Naive B cell (primary cell): ENCODE data around the gene ANKFN1. TPM values are rescaled to one million over a fixed set of nuclear protein-coding genes. Genes with fewer than 3 reads are reported as not detected.

Experiments
- ATAC-seq, 2 donors: fragments of 150-1000 bp; cut with Tn5 transposase; 2 replicates each; pipeline ENCODE4 v1.10.0; 2021; ENCODE audit warnings: low read depth in 2 of 2, mild to moderate bottlenecking in 2 of 2, moderate library complexity in 2 of 2
- DNase-seq: peaks from one replicate; pipeline ENCODE4 v3.0.0; 2022
- H3K27ac Mint-ChIP-seq, 6 donors: one replicate each; pipeline ENCODE4 v1.8.0; 2020 to 2022; ENCODE audit warnings: mild to moderate bottlenecking in 6 of 6, mixed read lengths in 6 of 6, moderate library complexity in 5 of 6, inconsistent platforms in 2 of 6
- H3K27me3 Mint-ChIP-seq, 3 donors: one replicate each; pipeline ENCODE4 v1.8.0; 2021 to 2022; ENCODE audit warnings: mixed read lengths in 3 of 3, mild to moderate bottlenecking in 1 of 3
- H3K36me3 Mint-ChIP-seq, 2 donors: one replicate each; pipeline ENCODE4 v1.8.0; 2020 to 2022; ENCODE audit warnings: mixed read lengths in 2 of 2, inconsistent platforms in 1 of 2, mild to moderate bottlenecking in 1 of 2
- H3K4me1 Mint-ChIP-seq, 3 donors: one replicate each; pipeline ENCODE4 v1.8.0; 2020 to 2022; ENCODE audit warnings: mixed read lengths in 3 of 3, inconsistent platforms in 1 of 3, mild to moderate bottlenecking in 1 of 3, moderate library complexity in 1 of 3
- H3K4me3 Mint-ChIP-seq, 8 donors: one replicate each; pipeline ENCODE4 v1.8.0; 2020 to 2022; ENCODE audit warnings: mild to moderate bottlenecking in 8 of 8, mixed read lengths in 8 of 8, moderate library complexity in 8 of 8, inconsistent platforms in 2 of 8
- H3K9me3 Mint-ChIP-seq, 7 donors: one replicate each; pipeline ENCODE4 v1.8.0; 2020 to 2022; ENCODE audit warnings: mixed read lengths in 7 of 7, mild to moderate bottlenecking in 5 of 7, inconsistent platforms in 2 of 7, moderate library complexity in 1 of 7
- polyA plus RNA-seq, 6 donors: library from polyadenylated mRNA; unstranded; fragments of 300-500 nt; fragmentation: Illumina TruSeq; gene quantifications; one replicate each; pipeline ENCODE4 v1.2.3, GENCODE V29; 2021; ENCODE audit warnings: low read depth in 6 of 6

Gene ANKFN1
- polyA plus RNA-seq, 6 donors from 2014 or later, result not detected

- Mint-ChIP-seq H3K4me3 (no peak overlapping the region), H3K9me3 (no peaks in the 10 kb centered on the region), H3K36me3 (no peaks in the 10 kb centered on the region), H3K27ac (no peak overlapping the region), H3K4me1 (peaks cover 4 to 10% (median 7%) of the 10 kb centered on the region in 3 donors), H3K27me3 (no peaks in the 10 kb centered on the region)
- ATAC-seq (no peak), DNase-seq (no peak)
Measured at GRCh38 chr17:56292010-56292409, 138.7 kb downstream of the ANKFN1 start.

- Mint-ChIP-seq H3K27ac (no peak overlapping the region), H3K36me3 (no peaks in the 10 kb centered on the region), H3K9me3 (no peaks in the 10 kb centered on the region)
Measured at GRCh38 chr17:56292578-56292977, 139.3 kb downstream of the ANKFN1 start.

DNA sequence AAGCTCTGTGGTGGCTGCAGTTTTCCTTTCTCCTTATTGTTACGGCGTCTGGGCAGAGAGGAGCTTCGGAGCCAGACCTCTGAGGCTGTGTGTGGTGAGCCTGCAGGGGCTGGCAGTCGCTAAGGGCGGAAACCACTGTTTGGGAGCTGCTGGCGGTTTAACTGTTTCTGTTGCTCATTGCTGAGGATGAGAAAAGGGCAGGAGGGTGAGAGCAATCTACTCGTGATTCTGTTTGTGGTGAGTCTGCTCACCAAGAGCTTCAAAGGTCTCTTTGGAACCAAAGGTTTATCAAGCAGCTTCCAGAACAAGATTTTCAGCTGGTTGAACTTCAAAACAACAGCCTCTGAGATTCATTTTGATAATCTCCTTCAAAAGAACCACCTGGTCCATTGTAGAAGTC, 143.9 kb downstream of the ANKFN1 start:
- Mint-ChIP-seq H3K9me3 (no peaks in the 10 kb centered on the region), H3K27ac (no peak overlapping the region), H3K4me1 (peaks cover 0 to 7% (median 3%) of the 10 kb centered on the region in 3 donors), H3K36me3 (no peaks in the 10 kb centered on the region), H3K27me3 (no peaks in the 10 kb centered on the region), H3K4me3 (no peak overlapping the region)
- no peak for ATAC-seq
- DNase-seq, result no peak

More at GRCh38 chr17:56292578-56292977, 139.3 kb downstream of the ANKFN1 start:
- no peak for ATAC-seq
- DNase-seq, result no peak
- H3K4me3 Mint-ChIP-seq, result no peak overlapping the region
- H3K4me1 Mint-ChIP-seq, result peaks cover 4 to 13% (median 9%) of the 10 kb centered on the region in 3 donors
- no peaks in the 10 kb centered on the region for H3K27me3 Mint-ChIP-seq

- H3K27ac Mint-ChIP-seq, result no peak overlapping the region
- ATAC-seq (no peak), DNase-seq (no peak)
- peaks cover 0 to 7% (median 3%) of the 10 kb centered on the region in 3 donors for H3K4me1 Mint-ChIP-seq
- H3K27me3 Mint-ChIP-seq, result no peaks in the 10 kb centered on the region
- no peaks in the 10 kb centered on the region for H3K9me3 Mint-ChIP-seq
- no peaks in the 10 kb centered on the region for H3K36me3 Mint-ChIP-seq
- no peak overlapping the region for H3K4me3 Mint-ChIP-seq
Measured at GRCh38 chr17:56298846-56299245, 145.6 kb downstream of the ANKFN1 start.

- DNase-seq (no peak), ATAC-seq (no peak)
- no peaks in the 10 kb centered on the region for H3K36me3 Mint-ChIP-seq
- H3K9me3 Mint-ChIP-seq, result no peaks in the 10 kb centered on the region
- H3K27me3 Mint-ChIP-seq, result no peaks in the 10 kb centered on the region
- peak overlapping the region in 1 of 6 donors; percentile 9 for H3K27ac Mint-ChIP-seq
- H3K4me3 Mint-ChIP-seq, result no peak overlapping the region
- H3K4me1 Mint-ChIP-seq, result peaks cover 0 to 7% (median 3%) of the 10 kb centered on the region in 3 donors
Measured at GRCh38 chr17:56300144-56300543, 146.9 kb downstream of the ANKFN1 start.

- no peaks in the 10 kb centered on the region for H3K4me1 Mint-ChIP-seq
- no peak for DNase-seq
- no peak overlapping the region for H3K27ac Mint-ChIP-seq
- no peaks in the 10 kb centered on the region for H3K27me3 Mint-ChIP-seq
- no peaks in the 10 kb centered on the region for H3K36me3 Mint-ChIP-seq
- H3K9me3 Mint-ChIP-seq, result peaks cover 0 to 6% (median 0%) of the 10 kb centered on the region in 7 donors
- no peak overlapping the region for H3K4me3 Mint-ChIP-seq
- ATAC-seq, result no peak
Measured at GRCh38 chr17:56305007-56305406, 151.7 kb downstream of the ANKFN1 start.

- no peaks in the 10 kb centered on the region for H3K27me3 Mint-ChIP-seq
- H3K36me3 Mint-ChIP-seq, result no peaks in the 10 kb centered on the region
- peaks cover 0 to 6% (median 0%) of the 10 kb centered on the region in 7 donors for H3K9me3 Mint-ChIP-seq
- no peak overlapping the region for H3K4me3 Mint-ChIP-seq
- no peak overlapping the region for H3K27ac Mint-ChIP-seq
- DNase-seq (no peak), ATAC-seq (no peak)
- no peaks in the 10 kb centered on the region for H3K4me1 Mint-ChIP-seq
Measured at GRCh38 chr17:56309897-56310296, 156.6 kb downstream of the ANKFN1 start.

DNA sequence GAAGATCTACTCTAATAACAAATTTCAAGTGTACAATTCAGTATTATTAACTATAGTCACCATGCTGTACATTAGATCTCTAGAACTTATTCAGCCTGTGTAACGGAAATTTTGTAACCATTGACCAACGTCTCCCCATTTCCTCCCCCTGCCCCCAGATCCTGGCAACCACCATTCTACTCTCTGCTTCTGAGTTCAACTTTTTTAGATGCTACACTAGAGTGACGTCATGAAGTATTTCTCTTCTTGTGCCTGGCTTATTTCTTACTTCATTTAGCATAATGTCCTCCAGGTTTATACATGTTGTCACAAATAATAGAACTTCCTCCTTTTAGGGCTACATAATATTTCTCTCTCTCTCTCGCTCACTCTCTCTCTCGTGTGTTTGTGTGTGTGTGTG, 157.5 kb downstream of the ANKFN1 start:
- no peak for DNase-seq
- Mint-ChIP-seq H3K27me3 (no peaks in the 10 kb centered on the region), H3K9me3 (peaks cover 0 to 6% (median 0%) of the 10 kb centered on the region in 7 donors), H3K36me3 (no peaks in the 10 kb centered on the region), H3K4me3 (no peak overlapping the region), H3K27ac (peak overlapping the region in 1 of 6 donors; percentile 1), H3K4me1 (no peaks in the 10 kb centered on the region)
- no peak for ATAC-seq

- Mint-ChIP-seq H3K36me3 (no peaks in the 10 kb centered on the region), H3K27ac (no peak overlapping the region), H3K4me1 (no peaks in the 10 kb centered on the region), H3K4me3 (no peak overlapping the region), H3K27me3 (no peaks in the 10 kb centered on the region), H3K9me3 (no peaks in the 10 kb centered on the region)
- no peak for ATAC-seq
- no peak for DNase-seq
Measured at GRCh38 chr17:56313201-56313600, 159.9 kb downstream of the ANKFN1 start.

DNA sequence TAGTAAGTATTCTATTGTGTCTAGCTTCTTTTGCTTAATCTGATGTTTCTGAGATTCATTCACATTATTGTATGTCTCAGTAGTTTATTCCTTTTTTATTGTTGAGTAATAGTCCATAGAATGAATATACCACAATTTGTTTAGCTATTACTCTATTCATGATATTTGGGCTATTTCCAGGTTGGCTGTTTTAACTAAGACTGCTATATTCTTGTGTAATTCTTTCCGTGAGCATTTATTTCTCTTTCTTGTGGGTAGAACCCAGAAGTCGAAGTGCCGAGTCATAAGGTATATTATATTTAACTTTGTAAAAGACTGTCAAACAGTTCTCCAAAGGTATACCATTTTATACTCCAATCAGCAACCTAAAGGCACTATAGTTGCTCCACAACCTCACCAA, 160.8 kb downstream of the ANKFN1 start:
- Mint-ChIP-seq H3K27me3 (no peaks in the 10 kb centered on the region), H3K9me3 (no peaks in the 10 kb centered on the region), H3K36me3 (no peaks in the 10 kb centered on the region), H3K27ac (no peak overlapping the region), H3K4me1 (no peaks in the 10 kb centered on the region), H3K4me3 (no peak overlapping the region)
- ATAC-seq, result no peak
- no peak for DNase-seq

DNA sequence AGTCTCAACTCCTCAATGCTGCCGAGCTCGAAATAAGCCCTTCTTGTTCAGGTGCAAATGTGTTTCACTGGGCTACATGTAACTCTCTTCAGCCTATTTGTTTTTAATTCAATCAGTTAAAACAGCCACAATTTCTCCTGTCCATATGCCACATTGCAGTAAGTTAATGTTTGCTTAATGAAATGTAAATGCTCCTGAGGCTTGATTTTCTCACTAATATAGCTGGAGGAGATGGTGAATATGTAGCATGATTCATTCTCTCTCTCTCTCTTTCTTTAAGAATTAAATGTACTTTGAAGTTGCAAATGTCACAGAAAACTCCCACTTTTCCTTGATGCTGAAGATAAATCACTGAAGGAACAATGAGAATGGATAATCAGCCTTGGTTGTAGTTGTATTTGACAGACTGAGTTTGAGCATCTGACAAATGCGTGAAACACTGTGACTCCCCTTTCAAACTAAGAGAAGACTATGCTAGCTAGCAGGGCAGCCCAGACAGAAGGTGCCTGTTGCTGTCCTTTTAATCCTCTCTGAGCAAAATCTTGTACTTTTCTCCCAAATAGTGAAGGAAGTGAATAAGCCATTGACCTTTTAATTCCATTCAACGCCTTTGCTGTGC, 161.8 kb downstream of the ANKFN1 start:
- DNase-seq (no peak), ATAC-seq (no peak)
- no peaks in the 10 kb centered on the region for H3K36me3 Mint-ChIP-seq
- H3K4me3 Mint-ChIP-seq, result no peak overlapping the region
- H3K27ac Mint-ChIP-seq, result no peak overlapping the region
- no peaks in the 10 kb centered on the region for H3K27me3 Mint-ChIP-seq
- no peaks in the 10 kb centered on the region for H3K9me3 Mint-ChIP-seq
- no peaks in the 10 kb centered on the region for H3K4me1 Mint-ChIP-seq

DNA sequence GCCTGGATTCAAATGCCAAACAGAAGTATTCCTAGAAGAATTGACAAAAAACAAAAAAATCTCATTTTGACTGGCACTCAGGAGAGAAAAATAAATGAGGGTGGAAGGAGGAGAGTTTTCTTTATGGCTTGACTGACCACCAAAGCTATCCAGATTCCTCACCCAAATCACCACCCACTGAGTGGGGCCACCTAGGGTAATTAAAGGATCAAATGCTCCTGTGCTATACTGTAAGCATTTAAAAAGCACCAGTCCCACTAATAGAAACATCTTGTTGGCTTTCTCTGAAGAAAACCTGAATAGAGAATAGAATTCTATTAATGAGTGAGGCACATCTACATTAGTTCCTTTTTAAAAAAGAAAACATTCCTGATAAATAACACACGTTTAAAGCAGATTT, 163.3 kb downstream of the ANKFN1 start:
- ATAC-seq (no peak), DNase-seq (no peak)
- Mint-ChIP-seq H3K27ac (no peak overlapping the region), H3K36me3 (no peaks in the 10 kb centered on the region), H3K9me3 (no peaks in the 10 kb centered on the region), H3K4me3 (no peak overlapping the region), H3K27me3 (no peaks in the 10 kb centered on the region), H3K4me1 (no peaks in the 10 kb centered on the region)

DNA sequence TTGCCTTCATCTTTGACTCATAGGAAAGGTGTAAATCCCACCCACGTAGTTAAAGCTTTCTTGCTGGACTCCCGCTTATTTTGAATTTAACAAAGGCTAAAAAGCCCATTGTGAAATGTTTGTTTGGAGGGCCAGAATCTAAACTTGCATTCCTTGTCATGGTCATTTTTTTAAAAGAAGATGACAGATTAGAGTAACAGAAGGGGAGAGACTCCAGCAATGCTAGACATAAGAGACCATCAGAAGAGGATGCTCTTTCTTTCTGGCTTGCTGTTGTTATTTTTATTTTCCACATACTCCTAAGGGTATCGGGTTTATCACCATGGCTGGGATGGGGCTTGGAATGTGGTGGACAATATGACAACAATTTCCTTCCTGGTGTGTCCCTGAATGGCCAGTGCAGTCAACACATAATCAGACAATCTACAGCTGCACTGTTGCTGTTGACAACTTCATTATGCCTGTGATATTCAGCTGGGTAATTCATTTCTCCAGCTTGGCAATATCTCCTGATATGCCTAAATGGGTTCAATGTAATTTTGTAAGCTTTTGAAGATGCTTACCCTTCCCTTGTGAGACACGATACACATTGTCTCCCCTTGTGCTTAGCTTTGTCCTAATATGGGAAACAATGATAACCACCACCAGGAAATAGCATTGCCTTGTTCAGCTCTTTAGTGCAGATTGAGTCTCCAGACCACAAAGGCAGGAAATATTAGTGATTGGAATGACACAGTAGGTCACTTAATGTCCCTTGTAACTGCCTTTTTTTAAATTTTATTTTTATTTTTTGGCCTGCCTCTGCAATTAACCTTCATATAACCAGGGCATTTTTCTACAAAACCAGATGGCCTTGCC, 164.3 kb downstream of the ANKFN1 start:
- Mint-ChIP-seq H3K4me3 (no peak overlapping the region), H3K27ac (peak overlapping the region in 1 of 6 donors; percentile 5), H3K27me3 (peaks cover 0 to 7% (median 6%) of the 10 kb centered on the region in 3 donors), H3K4me1 (no peaks in the 10 kb centered on the region), H3K9me3 (no peaks in the 10 kb centered on the region), H3K36me3 (no peaks in the 10 kb centered on the region)
- DNase-seq (no peak), ATAC-seq (no peak)

DNA sequence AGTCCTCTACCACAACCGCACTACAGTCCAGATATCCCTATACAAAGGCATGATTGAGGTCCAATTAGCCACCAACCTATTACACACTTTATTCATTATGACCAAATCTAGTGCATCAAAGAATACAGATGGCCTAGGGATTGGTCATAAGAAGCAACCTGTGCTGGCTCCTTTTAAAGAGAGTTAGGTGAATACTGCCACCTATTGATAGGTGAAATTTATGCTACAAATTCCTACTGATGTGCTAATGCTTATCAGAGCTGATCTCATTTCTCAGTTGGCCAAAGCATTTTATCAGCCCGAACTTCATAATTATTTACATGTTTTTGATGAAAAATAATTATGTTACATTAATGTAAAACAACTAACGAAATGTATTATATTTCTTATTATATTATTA, 166.3 kb downstream of the ANKFN1 start:
- no peak for DNase-seq
- H3K4me3 Mint-ChIP-seq, result no peak overlapping the region
- H3K36me3 Mint-ChIP-seq, result no peaks in the 10 kb centered on the region
- H3K9me3 Mint-ChIP-seq, result no peaks in the 10 kb centered on the region
- H3K4me1 Mint-ChIP-seq, result no peaks in the 10 kb centered on the region
- no peak for ATAC-seq
- H3K27ac Mint-ChIP-seq, result no peak overlapping the region
- peaks cover 8 to 13% (median 8%) of the 10 kb centered on the region in 3 donors for H3K27me3 Mint-ChIP-seq
